ENCODE data around the gene CACNA1I. TPM values are rescaled to one million over a fixed set of nuclear protein-coding genes. Genes with fewer than 3 reads are reported as not detected.

CACNA1I gene
- total RNA-seq, 1 experiment from 2014 or later: 0.02 TPM

DNA sequence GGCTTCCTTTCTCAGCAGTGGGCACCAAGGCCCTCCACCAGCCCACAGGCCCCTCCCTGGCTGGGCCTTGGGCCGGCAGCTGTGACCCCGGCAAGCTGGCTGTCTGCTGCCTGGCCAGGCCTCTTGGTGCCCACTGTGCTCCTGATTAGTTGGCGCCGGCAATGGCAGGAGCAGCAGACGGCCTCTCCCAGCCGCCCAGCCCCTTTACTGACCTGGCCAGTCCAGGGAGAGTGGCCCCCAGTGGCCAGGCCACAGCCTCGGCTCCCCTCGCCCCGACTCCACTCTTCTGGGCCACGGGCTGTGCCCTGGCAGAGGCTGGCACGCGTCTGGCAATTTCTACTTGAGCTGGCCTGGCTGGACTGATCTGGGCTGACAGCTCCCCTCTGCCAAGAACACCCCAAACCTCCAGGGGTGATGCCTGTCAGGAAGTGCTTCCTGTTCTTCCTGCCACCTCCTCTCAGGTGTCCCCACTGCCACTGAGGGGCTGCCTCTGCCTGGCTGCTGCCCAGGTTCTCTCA is 58.1 kb downstream of the CACNA1I start:
- Histone ChIP-seq H3K27ac (no peak overlapping the region), H3K4me3 (no peak overlapping the region), H3K9me3 (replicated peaks) (no peaks in the 10 kb centered on the region), H3K4me1 (no peaks in the 10 kb centered on the region), H3K36me3 (no peaks in the 10 kb centered on the region), H3K27me3 (no peaks in the 10 kb centered on the region; the same call in 1 of the 2 replicates)
- DNase-seq: no peak

- Histone ChIP-seq H3K27me3 (no peaks in the 10 kb centered on the region; the same call in 1 of the 2 replicates), H3K4me1 (no peaks in the 10 kb centered on the region), H3K9me3 (replicated peaks) (no peaks in the 10 kb centered on the region), H3K36me3 (no peaks in the 10 kb centered on the region), H3K4me3 (no peak overlapping the region), H3K27ac (no peak overlapping the region)
- DNase-seq: no peak
These were observed 59.3 kb downstream of the CACNA1I start for GRCh38 chr22:39629851-39630250.

- DNase-seq: no peak
- no peaks in the 10 kb centered on the region for H3K4me1 ChIP-seq
- no peak overlapping the region for H3K27ac ChIP-seq
- H3K27me3 ChIP-seq: no peaks in the 10 kb centered on the region; the same call in 1 of the 2 replicates
- H3K9me3 ChIP-seq (replicated peaks): no peaks in the 10 kb centered on the region
- H3K4me3 ChIP-seq: no peak overlapping the region
- H3K36me3 ChIP-seq: no peaks in the 10 kb centered on the region
These were observed 60.2 kb downstream of the CACNA1I start for GRCh38 chr22:39630721-39631120.

DNA sequence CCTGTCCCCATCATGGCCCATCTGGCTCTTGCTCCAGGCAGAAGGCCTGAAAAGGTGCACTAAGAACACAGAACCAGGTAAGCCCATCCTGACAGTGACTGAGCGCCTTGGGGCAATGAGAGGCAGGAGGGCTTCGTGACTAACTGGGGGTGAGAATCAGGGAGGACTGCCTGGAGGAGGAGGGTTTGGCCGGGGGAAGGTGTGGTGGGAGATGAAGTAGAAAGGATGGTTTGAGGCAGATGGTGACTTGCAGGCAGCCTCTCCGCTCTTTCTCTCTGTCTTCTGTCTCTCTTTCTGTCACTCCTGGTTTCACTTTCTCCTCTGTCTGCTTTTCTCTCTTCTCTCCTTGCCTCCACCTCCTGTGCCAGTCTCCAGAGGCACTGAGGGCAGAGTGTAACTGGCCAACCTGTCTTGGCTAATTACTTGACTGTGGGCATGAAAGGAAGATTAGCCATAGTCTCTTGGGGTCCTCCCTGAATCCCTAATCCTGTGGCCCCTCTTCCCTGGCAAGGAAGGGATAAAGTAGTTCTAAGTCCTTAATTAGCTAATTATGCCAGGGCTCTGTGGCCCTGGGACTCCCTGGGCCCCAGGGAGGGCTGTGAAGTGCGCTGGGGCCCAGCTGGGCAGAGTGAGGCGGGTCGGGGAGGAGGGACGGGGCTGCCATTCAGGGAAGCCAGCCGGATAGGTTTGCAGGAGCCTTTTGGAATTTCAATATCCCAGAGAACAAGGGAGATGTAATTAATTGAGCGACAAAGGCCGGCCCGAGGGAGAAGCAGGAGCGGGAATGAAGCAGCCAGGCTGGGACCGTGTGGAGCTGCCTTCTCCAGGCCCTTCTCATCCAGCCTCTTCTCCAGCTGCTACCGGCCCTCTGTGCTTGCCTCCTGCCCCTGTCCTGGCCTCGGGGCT is 61.1 kb downstream of the CACNA1I start:
- Histone ChIP-seq H3K4me1 (no peaks in the 10 kb centered on the region), H3K36me3 (no peaks in the 10 kb centered on the region), H3K27ac (no peak overlapping the region)

GRCh38 chr22:39634530-39635405 is 64.2 kb downstream of the CACNA1I start:
- no peaks in the 10 kb centered on the region for H3K9me3 ChIP-seq (replicated peaks)
- no peaks in the 10 kb centered on the region; the same call in 1 of the 2 replicates for H3K27me3 ChIP-seq
- H3K36me3 ChIP-seq: no peaks in the 10 kb centered on the region
- H3K27ac ChIP-seq: no peak overlapping the region
- no peak overlapping the region for H3K4me3 ChIP-seq
- DNase-seq: peak; percentile 40 to 43
- no peaks in the 10 kb centered on the region for H3K4me1 ChIP-seq

More for the DNA sequence above, 61.1 kb downstream of the CACNA1I start:
- Histone ChIP-seq H3K27me3 (no peaks in the 10 kb centered on the region; the same call in 1 of the 2 replicates), H3K4me3 (no peak overlapping the region), H3K9me3 (replicated peaks) (no peaks in the 10 kb centered on the region)
- no peak for DNase-seq

- Histone ChIP-seq H3K27ac (no peak overlapping the region), H3K4me1 (no peaks in the 10 kb centered on the region), H3K27me3 (no peaks in the 10 kb centered on the region), H3K9me3 (replicated peaks) (no peaks in the 10 kb centered on the region), H3K4me3 (no peak overlapping the region), H3K36me3 (no peaks in the 10 kb centered on the region)
- DNase-seq: no peak
These were observed 65.2 kb downstream of the CACNA1I start for GRCh38 chr22:39635719-39636118.

- Histone ChIP-seq H3K4me3 (no peak overlapping the region), H3K9me3 (replicated peaks) (no peaks in the 10 kb centered on the region), H3K36me3 (no peaks in the 10 kb centered on the region), H3K27ac (no peak overlapping the region), H3K4me1 (no peaks in the 10 kb centered on the region), H3K27me3 (no peaks in the 10 kb centered on the region)
- no peak for DNase-seq
These were observed 68.4 kb downstream of the CACNA1I start for GRCh38 chr22:39638958-39639357.

GRCh38 chr22:39641660-39642310 is 71.2 kb downstream of the CACNA1I start:
- no peak for DNase-seq
- H3K4me3 ChIP-seq: no peak overlapping the region
- H3K36me3 ChIP-seq: no peaks in the 10 kb centered on the region
- H3K4me1 ChIP-seq: no peaks in the 10 kb centered on the region
- H3K27me3 ChIP-seq: no peaks in the 10 kb centered on the region
- H3K9me3 ChIP-seq (replicated peaks): no peaks in the 10 kb centered on the region
- H3K27ac ChIP-seq: no peak overlapping the region

- H3K4me1 ChIP-seq: no peaks in the 10 kb centered on the region
- H3K4me3 ChIP-seq: no peak overlapping the region
- DNase-seq: no peak
- H3K27me3 ChIP-seq: no peaks in the 10 kb centered on the region; the same call in 1 of the 2 replicates
- no peaks in the 10 kb centered on the region for H3K36me3 ChIP-seq
- no peak overlapping the region for H3K27ac ChIP-seq
- no peaks in the 10 kb centered on the region for H3K9me3 ChIP-seq (replicated peaks)
These were observed 72.9 kb downstream of the CACNA1I start for GRCh38 chr22:39643311-39644083.

DNA sequence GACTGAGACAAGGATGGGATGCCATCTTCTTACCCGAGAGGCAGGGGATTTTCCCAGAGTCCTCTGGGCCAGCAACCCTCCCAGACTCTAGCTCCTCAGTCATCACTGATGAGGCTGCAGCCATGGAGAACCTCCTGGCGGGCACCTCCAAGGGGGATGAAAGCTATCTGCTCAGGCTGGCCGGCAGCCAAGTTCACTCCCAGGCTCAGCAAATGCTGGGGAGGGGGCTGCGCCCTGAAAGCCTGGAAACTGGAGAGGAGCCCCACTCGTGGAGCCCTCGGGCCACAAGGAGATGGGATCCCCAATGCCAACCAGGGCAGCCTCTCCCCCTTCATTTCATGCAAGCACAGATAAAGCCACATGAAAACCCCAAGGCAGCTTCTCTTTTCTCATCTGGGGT is 75.0 kb downstream of the CACNA1I start:
- Histone ChIP-seq H3K9me3 (replicated peaks) (no peaks in the 10 kb centered on the region), H3K4me3 (no peak overlapping the region), H3K27ac (no peak overlapping the region), H3K27me3 (no peaks in the 10 kb centered on the region; the same call in 1 of the 2 replicates), H3K4me1 (no peaks in the 10 kb centered on the region), H3K36me3 (no peaks in the 10 kb centered on the region)
- no peak for DNase-seq

DNA sequence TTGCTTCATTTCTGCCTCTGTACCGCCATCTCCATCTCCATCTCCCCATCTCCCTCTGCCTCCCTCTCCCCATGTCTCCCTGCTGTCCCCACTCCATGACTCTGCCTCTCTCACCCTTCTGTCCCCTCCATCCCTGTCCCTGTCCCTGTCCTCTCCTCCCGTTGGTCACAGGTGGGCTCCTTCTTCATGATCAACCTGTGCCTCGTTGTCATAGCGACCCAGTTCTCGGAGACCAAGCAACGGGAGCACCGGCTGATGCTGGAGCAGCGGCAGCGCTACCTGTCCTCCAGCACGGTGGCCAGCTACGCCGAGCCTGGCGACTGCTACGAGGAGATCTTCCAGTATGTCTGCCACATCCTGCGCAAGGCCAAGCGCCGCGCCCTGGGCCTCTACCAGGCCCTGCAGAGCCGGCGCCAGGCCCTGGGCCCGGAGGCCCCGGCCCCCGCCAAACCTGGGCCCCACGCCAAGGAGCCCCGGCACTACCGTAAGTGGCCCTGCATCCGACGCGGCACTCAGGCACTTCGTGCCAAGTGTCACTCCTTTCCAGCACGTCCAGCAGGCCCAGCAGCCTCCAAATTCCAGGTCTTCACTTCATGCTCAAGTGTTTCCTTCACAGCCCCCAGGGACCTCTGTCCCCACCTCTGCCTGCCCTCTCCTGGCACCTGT is 76.0 kb downstream of the CACNA1I start:
- H3K27me3 ChIP-seq: no peaks in the 10 kb centered on the region; the same call in 1 of the 2 replicates
- no peaks in the 10 kb centered on the region for H3K9me3 ChIP-seq (replicated peaks)

GRCh38 chr22:39647836-39648629 is 77.5 kb downstream of the CACNA1I start:
- no peak for DNase-seq
- no peaks in the 10 kb centered on the region for H3K4me1 ChIP-seq
- H3K27ac ChIP-seq: no peak overlapping the region
- H3K27me3 ChIP-seq: no peaks in the 10 kb centered on the region; the same call in 1 of the 2 replicates
- H3K4me3 ChIP-seq: no peak overlapping the region
- no peaks in the 10 kb centered on the region for H3K9me3 ChIP-seq (replicated peaks)
- no peaks in the 10 kb centered on the region for H3K36me3 ChIP-seq

More for the DNA sequence above, 76.0 kb downstream of the CACNA1I start:
- DNase-seq: no peak
- no peaks in the 10 kb centered on the region for H3K36me3 ChIP-seq
- no peak overlapping the region for H3K4me3 ChIP-seq
- no peak overlapping the region for H3K27ac ChIP-seq
- H3K4me1 ChIP-seq: no peaks in the 10 kb centered on the region

DNA sequence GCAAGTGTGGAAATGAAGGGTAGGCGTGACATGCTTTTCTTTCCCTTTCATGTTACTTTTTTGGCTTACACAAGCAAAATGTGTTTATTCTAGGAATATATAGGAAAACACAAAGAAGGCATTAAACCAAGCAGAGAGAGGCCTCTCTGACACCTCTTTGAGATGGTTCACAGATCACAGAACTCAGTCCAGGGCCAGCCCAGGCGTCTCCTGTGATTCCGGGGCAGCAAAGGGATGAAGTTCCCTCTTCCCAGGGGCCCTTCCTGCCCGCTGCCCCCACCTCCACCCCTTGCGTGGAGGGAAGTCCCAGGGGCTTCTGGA is 78.0 kb downstream of the CACNA1I start:
- Histone ChIP-seq H3K36me3 (no peaks in the 10 kb centered on the region), H3K9me3 (replicated peaks) (no peaks in the 10 kb centered on the region), H3K4me3 (no peak overlapping the region), H3K4me1 (no peaks in the 10 kb centered on the region), H3K27me3 (no peaks in the 10 kb centered on the region; the same call in 1 of the 2 replicates), H3K27ac (no peak overlapping the region)
- DNase-seq: no peak
